TTC549 (cell line): Measurements from ENCODE around the gene TUBE1.
"Not testable (repeated sequence)": the region's sequence is repeated elsewhere in the genome, so short reads cannot be mapped to it uniquely, and the experiment has no call there.

Experiments used
- FAIRE-seq: peaks from 2 replicates; lab custom pipeline; 2012; peaks lifted over from hg19 to GRCh38; lab: Jason Lieb, UNC

The TUBE1 gene

GRCh38 chr6:112087136-112087911, at the start of gene TUBE1, which contains the start of gene FAM229B:
TSS of gene TUBE1 (minus strand) at chr6:112087482. CDS start at chr6:112087434, 48 bp downstream.
TSS of gene FAM229B (plus strand) at chr6:112087591. CDS start at chr6:112099284, 11,693 bp downstream.
- FAIRE-seq = peak; percentile 62

GRCh38 chr6:112130878-112131277, 43.6 kb upstream of the TUBE1 start:
- FAIRE-seq = no peak

GRCh38 chr6:112128208-112128607, 40.9 kb upstream of the TUBE1 start:
- FAIRE-seq = no peak

GRCh38 chr6:112123982-112124381, 36.7 kb upstream of the TUBE1 start:
- no peak for FAIRE-seq

GRCh38 chr6:112122756-112123155, 35.5 kb upstream of the TUBE1 start:
- no peak for FAIRE-seq

GRCh38 chr6:112118034-112118433, 30.8 kb upstream of the TUBE1 start:
- no peak for FAIRE-seq

- no peak for FAIRE-seq
These were observed 30.3 kb upstream of the TUBE1 start for GRCh38 chr6:112117554-112117953.

- no peak for FAIRE-seq
These were observed 28.9 kb upstream of the TUBE1 start for GRCh38 chr6:112116221-112116620.

GRCh38 chr6:112114577-112115223, 27.4 kb upstream of the TUBE1 start:
- FAIRE-seq = no peak

- no peak for FAIRE-seq
These were observed 26.6 kb upstream of the TUBE1 start for GRCh38 chr6:112113918-112114317.

- FAIRE-seq = no peak
These were observed 26.1 kb upstream of the TUBE1 start for GRCh38 chr6:112113431-112113830.

- FAIRE-seq = no peak
These were observed 22.0 kb upstream of the TUBE1 start for GRCh38 chr6:112109262-112109661.

- FAIRE-seq = no peak
These were observed 19.3 kb upstream of the TUBE1 start for GRCh38 chr6:112106562-112106961.

- FAIRE-seq = not testable (repeated sequence)
These were observed 18.7 kb upstream of the TUBE1 start for GRCh38 chr6:112106026-112106425.

GRCh38 chr6:112100561-112100960, 13.3 kb upstream of the TUBE1 start:
- no peak for FAIRE-seq

- no peak for FAIRE-seq
These were observed 9.6 kb upstream of the TUBE1 start for GRCh38 chr6:112096901-112097300.

GRCh38 chr6:112087916-112088315, 634 bp upstream of the TUBE1 start:
- FAIRE-seq = no peak

- FAIRE-seq = no peak
These were observed 542 bp downstream of the TUBE1 start for GRCh38 chr6:112086744-112087135.

GRCh38 chr6:112085286-112086065, 1.8 kb downstream of the TUBE1 start:
- FAIRE-seq = no peak

GRCh38 chr6:112081569-112081968, 5.7 kb downstream of the TUBE1 start:
- no peak for FAIRE-seq

- no peak for FAIRE-seq
These were observed 20.7 kb downstream of the TUBE1 start for GRCh38 chr6:112066606-112067005.

GRCh38 chr6:112065426-112065986, 21.8 kb downstream of the TUBE1 start:
- FAIRE-seq = no peak

GRCh38 chr6:112062966-112063365, 24.3 kb downstream of the TUBE1 start:
- no peak for FAIRE-seq
